BJ (cell line): ENCODE measurements around the gene THOC1. TPM values are rescaled to one million over a fixed set of nuclear protein-coding genes. Genes with fewer than 3 reads are reported as not detected.

Source experiments
- CTCF ChIA-PET: fragments of 350-600 bp; formaldehyde crosslinking; extraction: SDS; loops from one replicate; lab custom pipeline; 2021; ENCODE audit warnings: antibody characterized with exemption, inconsistent platforms; lab: Yijun Ruan, JAX
- POLR2A ChIA-PET: fragments of 300-600 bp; sonication (Branson Sonifier 250); formaldehyde crosslinking; extraction: SDS; loops from one replicate; lab custom pipeline; 2021; ENCODE audit warnings: antibody characterized with exemption; lab: Charles Lee
- DNase-seq: peaks from one replicate; pipeline ENCODE4 v3.0.0-alpha.2; 2011; ENCODE audit warnings: low read depth
- H3K27me3 ChIP-seq: 2 replicates; pipeline ENCODE4 v1.6.0; 2011; ENCODE audit warnings: low read length; ENCODE audit not compliant: control insufficient read depth, insufficient read depth
- H3K36me3 ChIP-seq: 2 replicates; pipeline ENCODE4 v1.5.1; 2011; ENCODE audit warnings: low read length; ENCODE audit not compliant: control insufficient read depth, insufficient read depth
- H3K4me3 ChIP-seq: 2 replicates; pipeline ENCODE4 v1.5.1; 2011; ENCODE audit warnings: low read depth, mild to moderate bottlenecking, control low read depth, low read length
- CTCF ChIP-seq: IDR thresholded peaks from 2 replicates; pipeline ENCODE4 v1.5.1; 2011; ENCODE audit warnings: low read depth, mild to moderate bottlenecking, control low read depth, inconsistent platforms, low read length, moderate library complexity; ENCODE audit not compliant: insufficient read depth
- polyA plus RNA-seq: library from polyadenylated mRNA; depleted of rRNA; stranded (reverse); fragments of >200 nt; gene quantifications from 2 replicates; pipeline ENCODE4 v1.2.3, GENCODE V29; 2011

THOC1 gene
- polyA plus RNA-seq, 1 experiment: 8.7 TPM

- no peak for DNase-seq
- H3K4me3 ChIP-seq: no peak overlapping the region
- H3K36me3 ChIP-seq: no peaks in the 10 kb centered on the region
- ChIA-PET POLR2A (no interaction called here), CTCF (no interaction called here)
- no peaks in the 10 kb centered on the region for H3K27me3 ChIP-seq
- TF ChIP-seq CTCF: no peak
Observed at GRCh38 chr18:240175-240574, 27.7 kb downstream of the THOC1 start.

GRCh38 chr18:231563-231962, 36.3 kb downstream of the THOC1 start:
- DNase-seq: no peak
- CTCF ChIA-PET: no interaction called here
- Histone ChIP-seq H3K27me3 (no peaks in the 10 kb centered on the region), H3K36me3 (peaks cover 2% of the 10 kb centered on the region; the same call in 1 of the 2 replicates), H3K4me3 (no peak overlapping the region)
- POLR2A ChIA-PET: no interaction called here
- TF ChIP-seq CTCF: no peak

GRCh38 chr18:228586-228985, 39.3 kb downstream of the THOC1 start:
- TF ChIP-seq CTCF: no peak
- DNase-seq: no peak
- CTCF ChIA-PET: interaction anchor here (2.2 kb wide), 1 partner anchor 16 kb away, joined by 8 read pairs; no protein-coding TSS in a partner anchor
- POLR2A ChIA-PET: interaction anchor here (0.6 kb wide), 1 partner anchor 68 kb away, joined by 3 read pairs; no protein-coding TSS in a partner anchor
- no peak overlapping the region for H3K4me3 ChIP-seq
- H3K27me3 ChIP-seq: no peaks in the 10 kb centered on the region
- peaks cover 2% of the 10 kb centered on the region; the same call in 1 of the 2 replicates for H3K36me3 ChIP-seq

GRCh38 chr18:227902-228301, 39.9 kb downstream of the THOC1 start:
- peaks cover 3% of the 10 kb centered on the region; the same call in 1 of the 2 replicates for H3K36me3 ChIP-seq
- POLR2A ChIA-PET: no interaction called here
- no peak for DNase-seq
- no peak for TF ChIP-seq CTCF
- no peaks in the 10 kb centered on the region for H3K27me3 ChIP-seq
- H3K4me3 ChIP-seq: no peak overlapping the region
- CTCF ChIA-PET: no interaction called here

GRCh38 chr18:227374-227773, 40.5 kb downstream of the THOC1 start:
- TF ChIP-seq CTCF: no peak
- POLR2A ChIA-PET: no interaction called here
- H3K4me3 ChIP-seq: no peak overlapping the region
- peaks cover 3% of the 10 kb centered on the region; the same call in 1 of the 2 replicates for H3K36me3 ChIP-seq
- no peak for DNase-seq
- H3K27me3 ChIP-seq: no peaks in the 10 kb centered on the region
- CTCF ChIA-PET: interaction anchor here (1.1 kb wide), 1 partner anchor 265 kb away, joined by 3 read pairs; no protein-coding TSS in a partner anchor
